Fibroblast of the aortic adventitia (primary cell): Measurements from ENCODE around the gene CHRNA3. TPM values are rescaled to one million over a fixed set of nuclear protein-coding genes. Genes with fewer than 3 reads are reported as not detected.

Experiments used
- DNase-seq: peaks from one replicate; pipeline ENCODE4 v3.0.0-alpha.2; 2010; ENCODE audit warnings: low read depth
- H3K4me3 ChIP-seq: 2 replicates; pipeline ENCODE4 v1.5.1; 2011; ENCODE audit warnings: low read depth, mild to moderate bottlenecking, control low read depth, low read length, moderate library complexity
- total RNA-seq: library from RNA; depleted of rRNA; stranded (reverse); fragments of >200 nt; gene quantifications from 2 replicates; pipeline ENCODE4 v1.2.3, GENCODE V29; 2012; ENCODE audit warnings: low replicate concordance
- TF ChIP-seq, protein P1 (sequence below): IDR thresholded peaks from 2 replicates; pipeline ENCODE4 v1.5.1; 2011; ENCODE audit warnings: mild to moderate bottlenecking, low read length, control low read depth, inconsistent platforms; ENCODE audit not compliant: insufficient read depth

The CHRNA3 gene
- under 0.01 TPM in 1 of 2 replicates, not detected in the other for total RNA-seq

DNA sequence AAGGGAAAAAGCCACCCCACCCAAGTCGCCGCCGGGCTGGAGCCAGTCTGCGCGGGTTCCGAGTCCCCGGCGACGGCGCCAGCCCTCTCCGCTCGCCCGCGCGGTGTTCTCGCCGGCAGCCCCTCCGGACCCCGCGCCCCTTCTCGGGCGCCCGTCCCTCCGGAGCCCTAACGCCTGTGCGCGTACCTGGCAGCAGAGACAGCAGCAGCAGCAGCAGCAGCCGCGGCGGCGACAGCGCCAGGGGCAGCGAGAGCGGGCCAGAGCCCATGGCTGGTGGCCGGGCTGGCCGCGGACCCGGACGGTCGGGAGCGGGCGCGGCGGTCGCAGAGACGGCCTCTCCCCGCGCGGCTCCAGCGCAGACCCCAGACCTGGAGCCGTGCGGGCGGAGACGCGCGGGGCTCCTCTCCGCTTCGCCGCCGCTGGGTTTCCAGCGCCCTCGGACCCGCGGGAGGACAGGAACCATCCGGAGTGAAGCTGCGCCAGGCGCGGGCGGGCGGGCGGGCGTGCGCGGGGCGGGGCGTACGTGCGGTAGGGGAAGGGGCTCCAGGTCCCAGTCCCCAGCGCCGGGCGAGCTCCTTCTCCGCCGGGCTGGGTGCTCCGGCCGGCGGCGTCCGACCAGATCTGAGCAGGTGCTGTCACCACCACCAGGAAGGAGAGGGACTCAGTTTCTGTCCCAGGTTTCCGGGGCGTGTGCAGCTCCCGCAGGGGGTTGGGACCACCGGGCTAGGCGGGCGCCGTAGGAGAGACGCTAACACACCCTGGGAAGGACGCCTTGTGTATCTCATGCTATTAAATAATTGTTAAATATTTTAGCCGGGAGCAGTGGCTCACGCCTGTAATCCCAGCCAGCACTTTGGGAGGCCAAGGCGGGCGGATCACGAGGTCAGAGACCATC is at the start of gene CHRNA3:
Gene CHRNA3 (minus strand): TSS at position 470 of the 895 bp plus-strand sequence. CDS start 202 bp downstream, at position 268.
- H3K4me3 ChIP-seq = no peak within 1 kb of the TSS
- no peak for DNase-seq
- TF ChIP-seq, protein P1, sequence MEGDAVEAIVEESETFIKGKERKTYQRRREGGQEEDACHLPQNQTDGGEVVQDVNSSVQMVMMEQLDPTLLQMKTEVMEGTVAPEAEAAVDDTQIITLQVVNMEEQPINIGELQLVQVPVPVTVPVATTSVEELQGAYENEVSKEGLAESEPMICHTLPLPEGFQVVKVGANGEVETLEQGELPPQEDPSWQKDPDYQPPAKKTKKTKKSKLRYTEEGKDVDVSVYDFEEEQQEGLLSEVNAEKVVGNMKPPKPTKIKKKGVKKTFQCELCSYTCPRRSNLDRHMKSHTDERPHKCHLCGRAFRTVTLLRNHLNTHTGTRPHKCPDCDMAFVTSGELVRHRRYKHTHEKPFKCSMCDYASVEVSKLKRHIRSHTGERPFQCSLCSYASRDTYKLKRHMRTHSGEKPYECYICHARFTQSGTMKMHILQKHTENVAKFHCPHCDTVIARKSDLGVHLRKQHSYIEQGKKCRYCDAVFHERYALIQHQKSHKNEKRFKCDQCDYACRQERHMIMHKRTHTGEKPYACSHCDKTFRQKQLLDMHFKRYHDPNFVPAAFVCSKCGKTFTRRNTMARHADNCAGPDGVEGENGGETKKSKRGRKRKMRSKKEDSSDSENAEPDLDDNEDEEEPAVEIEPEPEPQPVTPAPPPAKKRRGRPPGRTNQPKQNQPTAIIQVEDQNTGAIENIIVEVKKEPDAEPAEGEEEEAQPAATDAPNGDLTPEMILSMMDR = no peak

DNA sequence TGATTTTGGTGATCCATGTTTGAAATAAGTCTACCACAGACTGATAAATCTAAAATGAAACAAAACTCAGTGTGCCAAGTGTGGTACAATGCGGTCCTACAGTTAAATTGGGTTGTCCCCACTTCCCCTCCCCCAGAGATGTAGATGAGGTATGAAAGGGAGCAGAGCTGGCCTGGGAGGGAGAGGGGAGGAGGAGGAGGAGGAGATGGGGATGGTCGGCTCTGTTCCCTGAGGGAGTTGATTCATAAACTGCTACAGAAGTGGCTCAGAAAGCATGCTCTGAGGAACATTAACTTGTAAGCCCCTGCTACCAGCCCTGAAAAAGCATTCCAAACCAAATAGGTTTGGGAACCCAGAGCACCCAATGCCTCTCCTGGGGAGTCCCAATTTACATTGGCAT is 48.2 kb upstream of the CHRNA3 start:
- DNase-seq = no peak
- TF ChIP-seq, protein P1 = no peak
- H3K4me3 ChIP-seq = no peak overlapping the region

GRCh38 chr15:78667578-78668236 is 46.9 kb upstream of the CHRNA3 start:
- DNase-seq = no peak
- TF ChIP-seq, protein P1 = no peak
- no peak overlapping the region for H3K4me3 ChIP-seq

- H3K4me3 ChIP-seq = no peak overlapping the region
- DNase-seq = no peak
- TF ChIP-seq, protein P1 = no peak
Measured at GRCh38 chr15:78666010-78666409, 45.2 kb upstream of the CHRNA3 start.

GRCh38 chr15:78663703-78664102 is 42.9 kb upstream of the CHRNA3 start:
- DNase-seq = no peak
- no peak overlapping the region for H3K4me3 ChIP-seq
- TF ChIP-seq, protein P1 = no peak

GRCh38 chr15:78662028-78662427 is 41.2 kb upstream of the CHRNA3 start:
- TF ChIP-seq, protein P1 = no peak
- H3K4me3 ChIP-seq = no peak overlapping the region
- no peak for DNase-seq
